Upper lobe of left lung (tissue), 6 donors: ENCODE data around the gene NOP56. TPM values are rescaled to one million over a fixed set of nuclear protein-coding genes. Genes with fewer than 3 reads are reported as not detected.

Experiments
- ATAC-seq, 2 donors: fragments of 200-7000 bp; cut with Tn5 transposase; one replicate each; pipeline ENCODE4 v1.9.1; 2022; ENCODE audit warnings: mild to moderate bottlenecking in 2 of 2, moderate library complexity in 2 of 2; ENCODE audit not compliant: low FRiP score in 2 of 2
- DNase-seq, 2 donors: peaks; one replicate each; pipeline ENCODE4 v3.0.0-alpha.2; 2019 to 2020
- H3K27ac ChIP-seq, 4 donors: fragments of 200-600 bp; sonication (generic); one replicate each; pipeline ENCODE4 v1.5.1; 2016 to 2019
- H3K27me3 ChIP-seq, 4 donors: fragments of 200-600 bp; sonication (generic); one replicate each; pipeline ENCODE4 v1.5.1; 2017 to 2019
- H3K36me3 ChIP-seq, 4 donors: fragments of 200-600 bp; sonication (generic); one replicate each; pipeline ENCODE4 v1.5.1; 2016 to 2019
- H3K4me1 ChIP-seq, 4 donors: fragments of 200-600 bp; sonication (generic); one replicate each; pipeline ENCODE4 v1.5.1; 2018 to 2019
- H3K4me3 ChIP-seq, 4 donors: fragments of 200-600 bp; sonication (generic); one replicate each; pipeline ENCODE4 v1.5.1; 2017 to 2019; ENCODE audit warnings: mild to moderate bottlenecking in 2 of 4, moderate library complexity in 1 of 4
- H3K9me3 ChIP-seq, 4 donors: fragments of 200-600 bp; sonication (generic); one replicate each; pipeline ENCODE4 v1.5.1; 2018 to 2019
- EP300 ChIP-seq, 4 donors: sonication (generic); formaldehyde crosslinking; IDR thresholded peaks; one replicate each; pipeline ENCODE4 v1.5.1; 2017; ENCODE audit warnings: antibody characterized with exemption in 4 of 4, control low read depth in 2 of 4
- POLR2A ChIP-seq, 4 donors: fragments of 450-650 bp; IDR thresholded peaks; one replicate each; pipeline ENCODE4 v1.5.1; 2016 to 2017; ENCODE audit warnings: antibody characterized with exemption in 4 of 4, mild to moderate bottlenecking in 2 of 4
- POLR2AphosphoS5 ChIP-seq, 2 donors: sonication (generic); formaldehyde crosslinking; IDR thresholded peaks; one replicate each; pipeline ENCODE4 v1.5.1; 2017; ENCODE audit warnings: antibody characterized with exemption in 2 of 2
- WGBS, 2 donors: methylation state at CpG; one replicate each; pipeline ENCODE4 v1.1.5; 2017 to 2018; 5-methylcytosine and 5-hydroxymethylcytosine counted together
- total RNA-seq, 6 donors: library from RNA; depleted of rRNA in 4 of 6; stranded (reverse); fragments of >200 nt in 4 of 6; gene quantifications; one replicate each; pipeline versions ENCODE4 v1.1.0 to v1.2.1, GENCODE V29; 2016 to 2021
- TF ChIP-seq, protein P1 (sequence below), 6 experiments: fragments of 450-650 bp in 4 of 6; fragments of 200-600 bp in 2 of 6; sonication (generic) in 2 of 6; IDR thresholded peaks; one replicate each; pipeline ENCODE4 v1.5.1; 2016 to 2019; ENCODE audit warnings: antibody characterized with exemption in 6 of 6
- donor health status: DM: no; HTN: no; CAD: no; lungs with moderate emphysema.
- donor health status: DM: no; HTN: yes; CAD: no; lungs with severe emphysema.

NOP56 gene
- total RNA-seq, 6 donors from 2014 or later, result 64.8 to 162 (median 93.6) TPM

DNA sequence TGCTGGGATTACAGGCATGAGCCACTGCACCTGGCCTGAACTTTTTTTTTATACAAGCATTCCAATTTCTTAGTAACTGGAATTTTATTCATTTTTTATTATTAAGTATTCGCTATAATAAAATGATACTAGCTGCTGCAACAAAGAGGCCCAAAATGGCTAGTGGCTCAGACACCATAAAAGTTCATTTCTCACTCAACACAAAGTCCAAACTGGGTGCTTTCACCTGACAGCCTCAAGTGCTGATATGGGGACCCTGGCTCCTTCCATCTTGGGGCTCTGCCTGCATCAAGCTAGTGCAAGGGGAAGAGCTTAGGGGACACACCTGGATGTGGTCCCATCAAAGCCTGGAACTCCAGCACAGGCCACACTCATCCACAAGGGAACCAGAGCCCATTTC is 12.2 kb upstream of the NOP56 start:
- DNase-seq (no peak), ATAC-seq (no peak)
- H3K9me3 ChIP-seq, result no peaks in the 10 kb centered on the region
- no peak overlapping the region for H3K4me3 ChIP-seq
- no peak overlapping the region for H3K27ac ChIP-seq
- no peaks in the 10 kb centered on the region for H3K27me3 ChIP-seq
- TF ChIP-seq EP300 (IDR thresholded peaks at IDR 0.05), result no peak
- TF ChIP-seq, protein P1, sequence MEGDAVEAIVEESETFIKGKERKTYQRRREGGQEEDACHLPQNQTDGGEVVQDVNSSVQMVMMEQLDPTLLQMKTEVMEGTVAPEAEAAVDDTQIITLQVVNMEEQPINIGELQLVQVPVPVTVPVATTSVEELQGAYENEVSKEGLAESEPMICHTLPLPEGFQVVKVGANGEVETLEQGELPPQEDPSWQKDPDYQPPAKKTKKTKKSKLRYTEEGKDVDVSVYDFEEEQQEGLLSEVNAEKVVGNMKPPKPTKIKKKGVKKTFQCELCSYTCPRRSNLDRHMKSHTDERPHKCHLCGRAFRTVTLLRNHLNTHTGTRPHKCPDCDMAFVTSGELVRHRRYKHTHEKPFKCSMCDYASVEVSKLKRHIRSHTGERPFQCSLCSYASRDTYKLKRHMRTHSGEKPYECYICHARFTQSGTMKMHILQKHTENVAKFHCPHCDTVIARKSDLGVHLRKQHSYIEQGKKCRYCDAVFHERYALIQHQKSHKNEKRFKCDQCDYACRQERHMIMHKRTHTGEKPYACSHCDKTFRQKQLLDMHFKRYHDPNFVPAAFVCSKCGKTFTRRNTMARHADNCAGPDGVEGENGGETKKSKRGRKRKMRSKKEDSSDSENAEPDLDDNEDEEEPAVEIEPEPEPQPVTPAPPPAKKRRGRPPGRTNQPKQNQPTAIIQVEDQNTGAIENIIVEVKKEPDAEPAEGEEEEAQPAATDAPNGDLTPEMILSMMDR (IDR thresholded peaks at IDR 0.05), result no peak
- no peak for TF ChIP-seq POLR2AphosphoS5 (IDR thresholded peaks at IDR 0.05)
- no peak for TF ChIP-seq POLR2A (IDR thresholded peaks at IDR 0.05)
- no peaks in the 10 kb centered on the region for H3K4me1 ChIP-seq
- 44 to 60% methylated on average over 1 of the region's 1 CpG for WGBS, 2 donors
- no peaks in the 10 kb centered on the region for H3K36me3 ChIP-seq

DNA sequence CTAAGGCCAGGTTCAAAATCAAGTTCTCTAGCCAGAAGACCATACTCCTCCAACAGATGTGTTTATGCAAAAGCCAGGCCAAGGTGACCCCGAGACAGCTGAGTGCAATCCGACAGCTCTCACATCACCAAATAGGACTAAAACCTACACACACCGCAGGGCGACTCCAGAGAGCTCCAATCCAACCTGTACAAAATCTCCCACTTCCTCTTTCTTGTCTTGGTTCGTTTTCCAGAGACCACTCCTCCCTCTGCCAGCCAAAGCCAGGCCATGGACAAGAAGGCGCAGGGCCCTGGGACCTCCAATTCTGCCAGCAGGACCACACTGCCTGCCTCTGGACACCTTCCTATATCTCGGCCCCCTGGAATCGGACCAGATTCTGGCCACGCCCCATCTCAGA is 11.5 kb upstream of the NOP56 start:
- Histone ChIP-seq H3K27me3 (no peaks in the 10 kb centered on the region), H3K4me3 (no peak overlapping the region), H3K36me3 (no peaks in the 10 kb centered on the region), H3K4me1 (no peaks in the 10 kb centered on the region), H3K9me3 (no peaks in the 10 kb centered on the region), H3K27ac (no peak overlapping the region)
- TF ChIP-seq, protein P1 (IDR thresholded peaks at IDR 0.05), result no peak
- TF ChIP-seq EP300 (IDR thresholded peaks at IDR 0.05) (no peak), POLR2AphosphoS5 (IDR thresholded peaks at IDR 0.05) (no peak), POLR2A (IDR thresholded peaks at IDR 0.05) (no peak)
- DNase-seq (no peak), ATAC-seq (no peak)
- WGBS, 2 donors, result 82 to 92% methylated on average over 9 of the region's 9 CpGs

DNA sequence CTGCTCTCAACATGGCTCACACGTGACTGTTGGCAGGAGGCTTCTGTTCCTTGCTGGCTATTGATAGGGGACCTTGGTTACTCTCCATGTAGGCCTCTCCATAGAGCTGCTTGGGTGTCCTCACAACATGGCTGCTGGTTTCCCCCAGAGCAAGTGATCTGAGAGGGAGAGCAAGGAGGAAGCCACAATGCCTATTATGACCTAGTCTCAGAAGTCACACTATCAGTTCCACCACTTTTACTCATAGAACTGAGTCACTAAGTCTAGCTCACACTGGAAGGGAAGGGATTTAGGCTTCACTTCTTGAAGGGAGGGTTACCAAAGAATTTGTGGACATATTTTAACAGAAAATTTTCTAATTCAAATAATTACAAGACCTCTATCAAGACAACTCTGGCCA is 8.7 kb upstream of the NOP56 start:
- no peaks in the 10 kb centered on the region for H3K27me3 ChIP-seq
- H3K4me1 ChIP-seq, result peaks cover 0 to 7% (median 0%) of the 10 kb centered on the region in 4 donors
- ATAC-seq (no peak), DNase-seq (no peak)
- no peak overlapping the region for H3K27ac ChIP-seq
- TF ChIP-seq POLR2A (IDR thresholded peaks at IDR 0.05) (no peak), POLR2AphosphoS5 (IDR thresholded peaks at IDR 0.05) (no peak), EP300 (IDR thresholded peaks at IDR 0.05) (no peak)
- TF ChIP-seq, protein P1 (IDR thresholded peaks at IDR 0.05), result no peak
- no peaks in the 10 kb centered on the region for H3K9me3 ChIP-seq
- H3K4me3 ChIP-seq, result no peak overlapping the region
- no peaks in the 10 kb centered on the region for H3K36me3 ChIP-seq
- WGBS, 2 donors, result 54 to 100% methylated on average over 1 of the region's 1 CpG

DNA sequence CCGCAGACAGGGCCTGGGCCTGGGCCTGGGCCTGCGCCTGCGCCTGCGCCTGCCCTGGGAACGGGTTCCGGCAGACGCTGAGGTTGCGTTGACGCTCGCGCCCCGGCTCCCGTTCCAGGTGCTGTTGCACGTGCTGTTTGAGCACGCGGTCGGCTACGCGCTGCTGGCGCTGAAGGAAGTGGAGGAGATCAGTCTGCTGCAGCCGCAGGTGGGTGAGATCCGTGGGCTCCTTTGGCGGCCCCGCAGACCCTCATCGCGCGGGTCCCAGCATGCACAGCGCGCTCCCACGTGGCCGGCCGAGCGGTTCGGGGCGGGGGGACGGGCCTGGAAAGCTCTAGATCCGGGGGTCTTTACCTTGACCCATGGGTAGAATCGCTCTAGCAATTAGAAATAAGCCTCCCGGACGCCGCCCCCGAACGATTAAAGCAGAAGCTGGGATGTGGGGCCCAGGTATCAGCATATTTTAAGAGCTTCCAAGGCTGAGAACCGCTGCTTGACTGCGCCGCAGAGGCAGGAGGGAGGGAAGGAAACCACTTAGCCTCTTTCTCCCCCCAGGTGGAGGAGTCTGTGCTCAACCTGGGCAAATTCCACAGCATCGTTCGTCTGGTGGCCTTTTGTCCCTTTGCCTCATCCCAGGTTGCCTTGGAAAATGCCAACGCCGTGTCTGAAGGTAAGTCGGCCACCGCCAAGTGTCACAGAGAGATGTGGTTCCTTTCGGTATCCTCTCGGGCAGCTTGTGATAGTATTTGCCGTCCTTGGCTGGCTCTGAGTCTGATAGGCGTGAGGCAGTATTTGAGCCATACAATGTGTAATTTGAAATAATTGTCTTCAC is 508 bp downstream of the NOP56 start:
- Histone ChIP-seq H3K27me3 (no peaks in the 10 kb centered on the region), H3K9me3 (no peaks in the 10 kb centered on the region), H3K4me1 (peaks cover 15 to 30% (median 19%) of the 10 kb centered on the region in 4 donors), H3K36me3 (peaks cover 30 to 42% (median 39%) of the 10 kb centered on the region in 4 donors), H3K27ac (peak overlapping the region; percentile 75 to 89 (median 86)), H3K4me3 (peak overlapping the region; percentile 66 to 100 (median 92))
- ATAC-seq (peak; percentile 52 to 80), DNase-seq (no peak)
- WGBS, 2 donors, result 1 to 2% methylated on average over 8 to 43 of the region's 56 CpGs
- TF ChIP-seq POLR2AphosphoS5 (IDR thresholded peaks at IDR 0.05) (no peak), EP300 (IDR thresholded peaks at IDR 0.05) (no peak), POLR2A (IDR thresholded peaks at IDR 0.05) (peak in 1 of 4 donors; percentile 1)
- TF ChIP-seq, protein P1 (IDR thresholded peaks at IDR 0.05), result no peak
